HepG2 (cell line): ENCODE data around the gene RFX2. TPM values are rescaled to one million over a fixed set of nuclear protein-coding genes. Genes with fewer than 3 reads are reported as not detected.
A peak's percentile ranks its signal among the peaks of the same experiment; 100 is the strongest.

Experiments used
- ATAC-seq: fragments of 200-7000 bp; cut with Tn5 transposase; 3 replicates; pipeline ENCODE4 v1.9.1; 2020; ENCODE audit warnings: mild to moderate bottlenecking, moderate library complexity
- BruUV-seq: library from RNA; stranded (reverse); fragments of 400-500 nt; replicated peaks from 2 replicates; lab custom pipeline; 2021; lab: Mats Ljungman, UMichigan
- CTCF ChIA-PET: fragments of 300-600 bp; formaldehyde crosslinking; extraction: SDS; loops from one replicate; lab custom pipeline; 2021; ENCODE audit warnings: low total read pairs, inconsistent platforms, low intra/inter-chr PET ratio; lab: Yijun Ruan, JAX
- POLR2A ChIA-PET: fragments of 350-600 bp; sonication (Branson Sonifier 250); formaldehyde crosslinking; loops from one replicate; lab custom pipeline; 2020; ENCODE audit warnings: antibody characterized with exemption, inconsistent platforms; lab: Yijun Ruan, JAX
- DNase-seq: peaks from one replicate; pipeline ENCODE4 v3.0.0-alpha.2; 2015; ENCODE audit warnings: low spot score
- FAIRE-seq: peaks from 3 replicates; lab custom pipeline; 2011; peaks lifted over from hg19 to GRCh38; lab: Jason Lieb, UNC
- H2AFZ ChIP-seq: one replicate; pipeline ENCODE4 v1.6.1; 2011; ENCODE audit warnings: low read length, inconsistent platforms
- H3K27ac ChIP-seq: fragments of 300-600 bp; 3 replicates; pipeline ENCODE4 v1.8.0; 2011; ENCODE audit warnings: mixed run types, mild to moderate bottlenecking, mixed read lengths, low read length, inconsistent platforms; ENCODE audit not compliant: insufficient read depth; ENCODE audit errors: extremely low read length
- H3K27me3 ChIP-seq, 2 experiments: fragments of 200-600 bp in 1 of 2; 2 replicates in 1 of 2; 3 replicates in 1 of 2; pipeline versions ENCODE4 v1.6.0 to v1.8.0; 2011; ENCODE audit warnings: low read length in 2 of 2, mild to moderate bottlenecking in 2 of 2, moderate library complexity in 2 of 2, inconsistent platforms in 1 of 2; ENCODE audit not compliant: insufficient read depth in 2 of 2, control insufficient read depth in 1 of 2
- H3K36me3 ChIP-seq, 2 experiments: fragments of 200-600 bp in 1 of 2; replicated peaks in 1 of 2; 2 replicates in 1 of 2; 3 replicates in 1 of 2; pipeline versions ENCODE4 v1.5.1 to v1.8.0; 2011; ENCODE audit warnings: low read length in 2 of 2, inconsistent platforms in 1 of 2; ENCODE audit not compliant: insufficient read depth in 2 of 2, control insufficient read depth in 1 of 2
- H3K4me1 ChIP-seq: 2 replicates; pipeline ENCODE4 v1.5.1; 2012; ENCODE audit warnings: low read length, inconsistent platforms; ENCODE audit not compliant: insufficient read depth
- H3K4me2 ChIP-seq: 2 replicates; pipeline ENCODE4 v1.6.0; 2011; ENCODE audit warnings: low read depth, low read length, inconsistent platforms
- H3K4me3 ChIP-seq, 3 experiments: fragments of 200-600 bp in 1 of 3; sonication (generic), shearing (Covaris generic) in 1 of 3; replicated peaks in 1 of 3; 2 replicates each; pipeline ENCODE4 v1.5.1; 2011 to 2016; ENCODE audit warnings: low read length in 3 of 3, inconsistent platforms in 2 of 3, low read depth in 2 of 3, mild to moderate bottlenecking in 2 of 3, control low read depth in 1 of 3, mixed read lengths in 1 of 3; ENCODE audit not compliant: insufficient read depth in 1 of 3
- H3K79me2 ChIP-seq: one replicate; pipeline ENCODE4 v1.6.1; 2011; ENCODE audit warnings: low read length, inconsistent platforms; ENCODE audit not compliant: insufficient read depth
- H3K9ac ChIP-seq: 2 replicates; pipeline ENCODE4 v1.6.0; 2011; ENCODE audit warnings: mild to moderate bottlenecking, low read depth, low read length, inconsistent platforms; ENCODE audit not compliant: insufficient read depth
- H3K9me3 ChIP-seq: 2 replicates; pipeline ENCODE4 v1.5.1; 2012; ENCODE audit warnings: mild to moderate bottlenecking, low read length
- H4K20me1 ChIP-seq: 2 replicates; pipeline ENCODE4 v1.6.0; 2011; ENCODE audit warnings: inconsistent platforms, mild to moderate bottlenecking, low read length, moderate library complexity; ENCODE audit not compliant: insufficient read depth
- ATF7 ChIP-seq, 2 experiments: fragments of 450-650 bp in 1 of 2; sonication (generic) in 1 of 2; formaldehyde crosslinking in 1 of 2; IDR thresholded peaks; 2 replicates each; pipeline versions ENCODE4 v1.4.0 to v1.6.1; 2016 to 2020; ENCODE audit warnings: antibody characterized with exemption in 1 of 2, mild to moderate bottlenecking in 1 of 2, missing genetic modification reagents in 1 of 2
- CREB1 ChIP-seq, 2 experiments: fragments of 450-650 bp in 1 of 2; IDR thresholded peaks; 2 replicates each; pipeline ENCODE4 v1.6.1; 2016 to 2017; ENCODE audit warnings: control low read depth in 1 of 2, mild to moderate bottlenecking in 1 of 2, missing compliant biosample characterization in 1 of 2, missing genetic modification characterization in 1 of 2
- PRMT3 ChIP-seq: sonication (generic); formaldehyde crosslinking; IDR thresholded peaks from 2 replicates; pipeline ENCODE4 v1.8.1; 2022; ENCODE audit warnings: low read depth, mild to moderate bottlenecking, moderate library complexity, missing genetic modification reagents, borderline replicate concordance
- ZNF264 ChIP-seq: sonication (generic); formaldehyde crosslinking; IDR thresholded peaks from 2 replicates; pipeline ENCODE4 v1.4.0; 2020; ENCODE audit warnings: missing genetic modification reagents
- ZNF747 ChIP-seq: sonication (generic); formaldehyde crosslinking; IDR thresholded peaks from 2 replicates; pipeline ENCODE4 v1.8.1; 2023; ENCODE audit warnings: missing genetic modification reagents, mild to moderate bottlenecking, borderline replicate concordance
- ZNF883 ChIP-seq: sonication (generic); formaldehyde crosslinking; IDR thresholded peaks from 2 replicates; pipeline ENCODE4 v1.5.1; 2020; ENCODE audit warnings: mild to moderate bottlenecking, missing genetic modification reagents; ENCODE audit errors: not compliant biosample characterization
- WGBS: methylation state at CpG from one replicate; pipeline ENCODE4 v1.1.6; 2017; ENCODE audit warnings: low lambda C conversion rate; 5-methylcytosine and 5-hydroxymethylcytosine counted together
- in situ Hi-C: cut with HindIII; loops from 2 replicates; pipeline ENCODE4 v1.10.0; 2017; ENCODE audit warnings: low pct_unique_long_range_greater_than_20kb; ENCODE audit not compliant: extremely low pct_ligation_motif_present
- intact Hi-C: fragments of 100-400 bp; cut with micrococcal nuclease; formaldehyde crosslinking; loops from one replicate; pipeline ENCODE4 v1.10.0; 2022; ENCODE audit not compliant: unreplicated experiment
- polyA plus RNA-seq, 8 experiments: library from polyadenylated mRNA; depleted of rRNA in 3 of 8; stranded (reverse) in 7 of 8; unstranded in 1 of 8; fragments of >200 nt; fragmentation: Illumina TruSeq in 4 of 8; extraction: Trizol in 4 of 8; gene quantifications; 2 replicates each; pipeline versions ENCODE4 v1.2.1 to v1.2.3, GENCODE V29; 2011 to 2016; ENCODE audit warnings: low read depth in 4 of 8, missing spikeins in 1 of 8, mixed read lengths in 1 of 8; ENCODE audit not compliant: insufficient read depth in 1 of 8
- total RNA-seq, 5 experiments: library from RNA; depleted of rRNA; stranded (reverse); fragments of >200 nt; fragmentation: Illumina TruSeq; extraction: Trizol; gene quantifications; 2 replicates each; pipeline ENCODE4 v1.2.3, GENCODE V29; 2016; ENCODE audit warnings: low read depth in 1 of 5
- TF ChIP-seq, protein P1 (sequence below): sonication (generic); formaldehyde crosslinking; IDR thresholded peaks from 2 replicates; pipeline ENCODE4 v1.4.0; 2020; ENCODE audit warnings: mild to moderate bottlenecking, missing genetic modification reagents, borderline replicate concordance

The RFX2 gene
- total and polyA plus RNA-seq, 2 of the 13 experiments (the other 11 are each of a cell fraction or from before 2014, with no cell fraction given), result 2.8 to 3.3 TPM

DNA sequence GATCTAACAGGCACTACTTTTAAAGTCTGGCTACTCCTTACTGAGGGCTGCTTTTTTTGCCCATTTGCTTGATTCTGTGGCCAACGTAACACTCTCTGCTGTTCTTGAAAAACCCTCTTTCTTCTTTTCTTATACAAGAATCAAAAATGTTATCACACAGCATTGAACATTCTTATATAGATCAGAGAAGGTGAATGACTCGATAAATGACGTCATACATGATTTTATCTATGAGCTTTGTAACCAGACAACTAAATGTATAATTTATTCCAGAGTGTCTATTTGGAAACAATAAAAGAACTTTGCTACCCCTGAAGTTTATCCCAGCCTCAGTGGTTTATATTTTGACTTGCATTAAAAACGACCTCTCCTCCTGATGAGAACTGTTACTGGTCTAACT is 12.4 kb downstream of the RFX2 start:
- POLR2A ChIA-PET, result no interaction called here
- peaks cover 21% of the 10 kb centered on the region for H3K4me1 ChIP-seq
- no peaks in the 10 kb centered on the region for H3K79me2 ChIP-seq
- no TSS peak for BruUV-seq
- TF ChIP-seq, protein P1, sequence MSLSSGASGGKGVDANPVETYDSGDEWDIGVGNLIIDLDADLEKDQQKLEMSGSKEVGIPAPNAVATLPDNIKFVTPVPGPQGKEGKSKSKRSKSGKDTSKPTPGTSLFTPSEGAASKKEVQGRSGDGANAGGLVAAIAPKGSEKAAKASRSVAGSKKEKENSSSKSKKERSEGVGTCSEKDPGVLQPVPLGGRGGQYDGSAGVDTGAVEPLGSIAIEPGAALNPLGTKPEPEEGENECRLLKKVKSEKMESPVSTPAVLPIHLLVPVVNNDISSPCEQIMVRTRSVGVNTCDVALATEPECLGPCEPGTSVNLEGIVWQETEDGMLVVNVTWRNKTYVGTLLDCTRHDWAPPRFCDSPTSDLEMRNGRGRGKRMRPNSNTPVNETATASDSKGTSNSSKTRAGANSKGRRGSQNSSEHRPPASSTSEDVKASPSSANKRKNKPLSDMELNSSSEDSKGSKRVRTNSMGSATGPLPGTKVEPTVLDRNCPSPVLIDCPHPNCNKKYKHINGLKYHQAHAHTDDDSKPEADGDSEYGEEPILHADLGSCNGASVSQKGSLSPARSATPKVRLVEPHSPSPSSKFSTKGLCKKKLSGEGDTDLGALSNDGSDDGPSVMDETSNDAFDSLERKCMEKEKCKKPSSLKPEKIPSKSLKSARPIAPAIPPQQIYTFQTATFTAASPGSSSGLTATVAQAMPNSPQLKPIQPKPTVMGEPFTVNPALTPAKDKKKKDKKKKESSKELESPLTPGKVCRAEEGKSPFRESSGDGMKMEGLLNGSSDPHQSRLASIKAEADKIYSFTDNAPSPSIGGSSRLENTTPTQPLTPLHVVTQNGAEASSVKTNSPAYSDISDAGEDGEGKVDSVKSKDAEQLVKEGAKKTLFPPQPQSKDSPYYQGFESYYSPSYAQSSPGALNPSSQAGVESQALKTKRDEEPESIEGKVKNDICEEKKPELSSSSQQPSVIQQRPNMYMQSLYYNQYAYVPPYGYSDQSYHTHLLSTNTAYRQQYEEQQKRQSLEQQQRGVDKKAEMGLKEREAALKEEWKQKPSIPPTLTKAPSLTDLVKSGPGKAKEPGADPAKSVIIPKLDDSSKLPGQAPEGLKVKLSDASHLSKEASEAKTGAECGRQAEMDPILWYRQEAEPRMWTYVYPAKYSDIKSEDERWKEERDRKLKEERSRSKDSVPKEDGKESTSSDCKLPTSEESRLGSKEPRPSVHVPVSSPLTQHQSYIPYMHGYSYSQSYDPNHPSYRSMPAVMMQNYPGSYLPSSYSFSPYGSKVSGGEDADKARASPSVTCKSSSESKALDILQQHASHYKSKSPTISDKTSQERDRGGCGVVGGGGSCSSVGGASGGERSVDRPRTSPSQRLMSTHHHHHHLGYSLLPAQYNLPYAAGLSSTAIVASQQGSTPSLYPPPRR (CRISPR knock-in tag), result no peak
- TF ChIP-seq ZNF264, result no peak
- peak; percentile 95 for TF ChIP-seq ATF7 (IDR thresholded peaks at IDR 0.05)
- no peak for TF ChIP-seq ATF7 (CRISPR knock-in tag; IDR thresholded peaks at IDR 0.05)
- TF ChIP-seq PRMT3 (CRISPR knock-in tag), result no peak
- no peak for TF ChIP-seq ZNF747 (CRISPR knock-in tag)
- peak; percentile 85 for TF ChIP-seq CREB1 (IDR thresholded peaks at IDR 0.05)
- TF ChIP-seq CREB1 (CRISPR knock-in tag; IDR thresholded peaks at IDR 0.05), result no peak
- no peak for TF ChIP-seq ZNF883 (CRISPR knock-in tag)
- TF ChIP-seq, all 625 proteins: peak for 2
- DNase-seq (no peak), ATAC-seq (no peak), FAIRE-seq (no peak)
- CTCF ChIA-PET, result no interaction called here
- H2AFZ ChIP-seq, result no peak overlapping the region
- H4K20me1 ChIP-seq, result no peaks in the 10 kb centered on the region
- intact Hi-C loops (no loop called here), in situ Hi-C loops (no loop called here)
- H3K36me3 ChIP-seq, result no peaks in the 10 kb centered on the region
- WGBS, result 67% methylated on average over 4 of the region's 4 CpGs
- H3K9ac ChIP-seq, result no peak overlapping the region
- H3K27ac ChIP-seq, result no peak overlapping the region
- no peak overlapping the region for H3K4me3 ChIP-seq
- H3K4me2 ChIP-seq, result no peak overlapping the region
- H3K27me3 ChIP-seq, result peaks cover 0 to under 1% of the 10 kb centered on the region in 2 experiments; a peak in 1 of 5 replicates
- no peaks in the 10 kb centered on the region for H3K9me3 ChIP-seq
